K562 (cell line): ENCODE results near the gene CFAP410. TPM values are rescaled to one million over a fixed set of nuclear protein-coding genes. Genes with fewer than 3 reads are reported as not detected.
A peak's percentile ranks its signal among the peaks of the same experiment; 100 is the strongest.

Experiments used
- CHD1 ChIP-seq: fragments of 200-600 bp; sonication (generic); IDR thresholded peaks from one replicate; pipeline ENCODE4 v1.6.1; 2012; ENCODE audit warnings: mild to moderate bottlenecking, moderate library complexity, low read length, inconsistent platforms
- FOSL1 ChIP-seq: fragments of 200-800 bp; sonication (Bioruptor generic); conservative IDR thresholded peaks from 2 replicates; pipeline ENCODE4 v1.6.1; 2016; ENCODE audit warnings: missing genetic modification characterization, missing compliant biosample characterization
- FOXA1 ChIP-seq: fragments of 450-650 bp; IDR thresholded peaks from 2 replicates; pipeline ENCODE4 v1.6.1; 2016; ENCODE audit warnings: mild to moderate bottlenecking, borderline replicate concordance
- FOXK1 ChIP-seq: sonication (generic); formaldehyde crosslinking; IDR thresholded peaks from 2 replicates; pipeline ENCODE4 v1.8.0; 2022; ENCODE audit warnings: missing genetic modification reagents, mild to moderate bottlenecking, borderline replicate concordance
- GTF2F1 ChIP-seq: IDR thresholded peaks from 2 replicates; pipeline ENCODE4 v1.6.1; 2011; ENCODE audit warnings: low read depth, low read length, improper control_type of control experiment
- JUNB ChIP-seq: fragments of 450-650 bp; formaldehyde crosslinking; conservative IDR thresholded peaks from 2 replicates; pipeline ENCODE4 v1.4.0; 2020; ENCODE audit warnings: mild to moderate bottlenecking
- MTA3 ChIP-seq: fragments of 450-650 bp; formaldehyde crosslinking; IDR thresholded peaks from 2 replicates; pipeline ENCODE4 v1.6.1; 2017; ENCODE audit warnings: mild to moderate bottlenecking, borderline replicate concordance
- PHF8 ChIP-seq: fragments of 200-600 bp; sonication (generic); IDR thresholded peaks from 2 replicates; pipeline ENCODE4 v1.6.1; 2012; ENCODE audit warnings: mixed run types, mild to moderate bottlenecking, inconsistent platforms, low read length, moderate library complexity, borderline replicate concordance
- PTBP1 ChIP-seq: fragments of 200-400 bp; formaldehyde crosslinking; IDR thresholded peaks from 2 replicates; pipeline ENCODE4 v1.6.1; 2017; ENCODE audit warnings: low read depth, low read length
- PTRF ChIP-seq: fragments of 450-650 bp; IDR thresholded peaks from 2 replicates; pipeline ENCODE4 v1.6.1; 2016; ENCODE audit warnings: mild to moderate bottlenecking, missing genetic modification characterization, missing compliant biosample characterization
- RBM39 ChIP-seq: fragments of 200-400 bp; formaldehyde crosslinking; optimal IDR thresholded peaks from 2 replicates; pipeline ENCODE3; 2018; ENCODE audit warnings: low read depth, low read length
- RFX7 ChIP-seq: fragments of 250-450 bp; sonication (Bioruptor Pico); IDR thresholded peaks from 2 replicates; pipeline ENCODE4 v1.5.1; 2021; ENCODE audit warnings: mild to moderate bottlenecking
- SIN3B ChIP-seq: fragments of 450-650 bp; IDR thresholded peaks from 2 replicates; pipeline ENCODE4 v1.6.1; 2017; ENCODE audit warnings: low read depth, mild to moderate bottlenecking, moderate library complexity
- SMC3 ChIP-seq: conservative IDR thresholded peaks from 2 replicates; pipeline ENCODE4 v1.6.1; 2011; ENCODE audit warnings: low read depth, low read length, improper control_type of control experiment; ENCODE audit not compliant: insufficient read depth
- SOX6 ChIP-seq: fragments of 450-650 bp; IDR thresholded peaks from 2 replicates; pipeline ENCODE4 v1.6.1; 2014; ENCODE audit warnings: mild to moderate bottlenecking
- TEAD1 ChIP-seq, 2 experiments: fragments of 450-650 bp in 1 of 2; sonication (generic) in 1 of 2; formaldehyde crosslinking; IDR thresholded peaks; 2 replicates each; pipeline versions ENCODE4 v1.4.0 to v1.8.0; 2020 to 2022; ENCODE audit warnings: mild to moderate bottlenecking in 2 of 2, missing genetic modification reagents in 1 of 2
- TRIM25 ChIP-seq: fragments of 450-650 bp; IDR thresholded peaks from 2 replicates; pipeline ENCODE4 v1.7.0; 2016; ENCODE audit warnings: borderline replicate concordance
- ZNF232 ChIP-seq: sonication (generic); formaldehyde crosslinking; IDR thresholded peaks from 2 replicates; pipeline ENCODE4 v1.8.0; 2022; ENCODE audit warnings: mild to moderate bottlenecking, missing genetic modification reagents
- polyA plus RNA-seq, 8 experiments: library from polyadenylated mRNA; depleted of rRNA in 4 of 8; stranded (reverse) in 5 of 8; unstranded in 3 of 8; fragments of >200 nt; fragmentation: Nextera tagmentation in 2 of 8; fragmentation: Illumina TruSeq in 1 of 8; extraction: Ambion mirVana in 2 of 8; extraction: Trizol in 1 of 8; gene quantifications; 2 replicates each; pipeline versions ENCODE4 v1.2.1 to v1.2.3, GENCODE V29; 2011 to 2014; ENCODE audit warnings: inconsistent platforms in 1 of 8, missing spikeins in 1 of 8
- total RNA-seq, 7 experiments: library from RNA; depleted of rRNA in 6 of 7; stranded (reverse); fragments of >200 nt in 6 of 7; fragmentation: Illumina TruSeq in 2 of 7; extraction: Trizol in 2 of 7; gene quantifications; 2 replicates each; pipeline versions ENCODE4 v1.2.1 to v1.2.3, GENCODE V29; 2011 to 2021; ENCODE audit warnings: low replicate concordance in 1 of 7
- TF ChIP-seq, protein P1 (sequence below): fragments of 450-650 bp; IDR thresholded peaks from 2 replicates; pipeline ENCODE4 v1.7.1; 2018; ENCODE audit warnings: mild to moderate bottlenecking, low read depth; ENCODE audit not compliant: partially characterized antibody
- TF ChIP-seq, protein P2 (sequence below): fragments of 200-800 bp; sonication (Bioruptor generic); IDR thresholded peaks from 2 replicates; pipeline ENCODE4 v1.6.1; 2017; ENCODE audit warnings: missing genetic modification characterization, missing compliant biosample characterization
- TF ChIP-seq, protein P3 (sequence below): fragments of 450-650 bp; formaldehyde crosslinking; IDR thresholded peaks from 2 replicates; pipeline ENCODE4 v1.4.0; 2022; ENCODE audit warnings: missing genetic modification characterization

Gene CFAP410
- total and polyA plus RNA-seq, 9 of the 15 experiments (the other 6 are each of a cell fraction or from before 2014, with no cell fraction given): 0.07 to 17.3 (median 2.3) TPM

GRCh38 chr21:44300262-44300959, 38.8 kb downstream of the CFAP410 start (continued):
- TF ChIP-seq FOXK1: 0 out of 2 replicates have a peak, but pooled peaks have one; percentile 62
- no peak for TF ChIP-seq PTRF (tag)
- TF ChIP-seq ZNF232 (CRISPR knock-in tag): no peak
- TF ChIP-seq RBM39: no peak
- TF ChIP-seq PTBP1: no peak
- TF ChIP-seq TEAD1 (CRISPR knock-in tag; IDR thresholded peaks at IDR 0.05): no peak
- TF ChIP-seq FOSL1 (tag): no peak
- 0 out of 2 replicates have a peak, but pooled peaks have one; percentile 37 for TF ChIP-seq MTA3
- peak; percentile 72 for TF ChIP-seq CHD1
- no peak for TF ChIP-seq TRIM25
- TF ChIP-seq GTF2F1: no peak
- no peak for TF ChIP-seq SOX6
- TF ChIP-seq SMC3: 0 out of 2 replicates have a peak, but pooled peaks have one; percentile 1
- TF ChIP-seq RFX7 (CRISPR knock-in tag): no peak
- peak; percentile 15; the same call in 1 of the 2 replicates for TF ChIP-seq SIN3B
- TF ChIP-seq, protein P1, sequence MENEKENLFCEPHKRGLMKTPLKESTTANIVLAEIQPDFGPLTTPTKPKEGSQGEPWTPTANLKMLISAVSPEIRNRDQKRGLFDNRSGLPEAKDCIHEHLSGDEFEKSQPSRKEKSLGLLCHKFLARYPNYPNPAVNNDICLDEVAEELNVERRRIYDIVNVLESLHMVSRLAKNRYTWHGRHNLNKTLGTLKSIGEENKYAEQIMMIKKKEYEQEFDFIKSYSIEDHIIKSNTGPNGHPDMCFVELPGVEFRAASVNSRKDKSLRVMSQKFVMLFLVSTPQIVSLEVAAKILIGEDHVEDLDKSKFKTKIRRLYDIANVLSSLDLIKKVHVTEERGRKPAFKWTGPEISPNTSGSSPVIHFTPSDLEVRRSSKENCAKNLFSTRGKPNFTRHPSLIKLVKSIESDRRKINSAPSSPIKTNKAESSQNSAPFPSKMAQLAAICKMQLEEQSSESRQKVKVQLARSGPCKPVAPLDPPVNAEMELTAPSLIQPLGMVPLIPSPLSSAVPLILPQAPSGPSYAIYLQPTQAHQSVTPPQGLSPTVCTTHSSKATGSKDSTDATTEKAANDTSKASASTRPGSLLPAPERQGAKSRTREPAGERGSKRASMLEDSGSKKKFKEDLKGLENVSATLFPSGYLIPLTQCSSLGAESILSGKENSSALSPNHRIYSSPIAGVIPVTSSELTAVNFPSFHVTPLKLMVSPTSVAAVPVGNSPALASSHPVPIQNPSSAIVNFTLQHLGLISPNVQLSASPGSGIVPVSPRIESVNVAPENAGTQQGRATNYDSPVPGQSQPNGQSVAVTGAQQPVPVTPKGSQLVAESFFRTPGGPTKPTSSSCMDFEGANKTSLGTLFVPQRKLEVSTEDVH: no peak
- TF ChIP-seq, protein P2, sequence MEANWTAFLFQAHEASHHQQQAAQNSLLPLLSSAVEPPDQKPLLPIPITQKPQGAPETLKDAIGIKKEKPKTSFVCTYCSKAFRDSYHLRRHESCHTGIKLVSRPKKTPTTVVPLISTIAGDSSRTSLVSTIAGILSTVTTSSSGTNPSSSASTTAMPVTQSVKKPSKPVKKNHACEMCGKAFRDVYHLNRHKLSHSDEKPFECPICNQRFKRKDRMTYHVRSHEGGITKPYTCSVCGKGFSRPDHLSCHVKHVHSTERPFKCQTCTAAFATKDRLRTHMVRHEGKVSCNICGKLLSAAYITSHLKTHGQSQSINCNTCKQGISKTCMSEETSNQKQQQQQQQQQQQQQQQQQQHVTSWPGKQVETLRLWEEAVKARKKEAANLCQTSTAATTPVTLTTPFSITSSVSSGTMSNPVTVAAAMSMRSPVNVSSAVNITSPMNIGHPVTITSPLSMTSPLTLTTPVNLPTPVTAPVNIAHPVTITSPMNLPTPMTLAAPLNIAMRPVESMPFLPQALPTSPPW (CRISPR knock-in tag): peak; percentile 50
- no peak for TF ChIP-seq FOXA1
- TF ChIP-seq PHF8: peak; percentile 32; the same call in 1 of the 2 replicates
- TF ChIP-seq, protein P3, sequence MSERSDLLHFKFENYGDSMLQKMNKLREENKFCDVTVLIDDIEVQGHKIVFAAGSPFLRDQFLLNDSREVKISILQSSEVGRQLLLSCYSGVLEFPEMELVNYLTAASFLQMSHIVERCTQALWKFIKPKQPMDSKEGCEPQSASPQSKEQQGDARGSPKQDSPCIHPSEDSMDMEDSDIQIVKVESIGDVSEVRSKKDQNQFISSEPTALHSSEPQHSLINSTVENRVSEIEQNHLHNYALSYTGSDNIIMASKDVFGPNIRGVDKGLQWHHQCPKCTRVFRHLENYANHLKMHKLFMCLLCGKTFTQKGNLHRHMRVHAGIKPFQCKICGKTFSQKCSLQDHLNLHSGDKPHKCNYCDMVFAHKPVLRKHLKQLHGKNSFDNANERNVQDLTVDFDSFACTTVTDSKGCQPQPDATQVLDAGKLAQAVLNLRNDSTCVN (CRISPR knock-in tag): no peak
- TF ChIP-seq JUNB: no peak
